A673 (cell line): ENCODE data around the gene NFKBIE.

ENCODE experiments used
- EZH2 ChIP-seq: fragments of 200-600 bp; sonication (generic); IDR thresholded peaks from 2 replicates; pipeline ENCODE4 v1.6.1; 2017; ENCODE audit warnings: borderline replicate concordance, low read depth, mild to moderate bottlenecking, mixed read lengths, antibody characterized with exemption, low read length; ENCODE audit not compliant: poor library complexity, severe bottlenecking
- TF ChIP-seq, protein P1 (sequence below): fragments of 300-800, 200-600 bp; sonication (generic); conservative IDR thresholded peaks from 2 replicates; pipeline ENCODE4 v1.5.1; 2017; ENCODE audit warnings: low read depth, mild to moderate bottlenecking, antibody characterized with exemption, low read length, moderate library complexity, mixed read lengths

DNA sequence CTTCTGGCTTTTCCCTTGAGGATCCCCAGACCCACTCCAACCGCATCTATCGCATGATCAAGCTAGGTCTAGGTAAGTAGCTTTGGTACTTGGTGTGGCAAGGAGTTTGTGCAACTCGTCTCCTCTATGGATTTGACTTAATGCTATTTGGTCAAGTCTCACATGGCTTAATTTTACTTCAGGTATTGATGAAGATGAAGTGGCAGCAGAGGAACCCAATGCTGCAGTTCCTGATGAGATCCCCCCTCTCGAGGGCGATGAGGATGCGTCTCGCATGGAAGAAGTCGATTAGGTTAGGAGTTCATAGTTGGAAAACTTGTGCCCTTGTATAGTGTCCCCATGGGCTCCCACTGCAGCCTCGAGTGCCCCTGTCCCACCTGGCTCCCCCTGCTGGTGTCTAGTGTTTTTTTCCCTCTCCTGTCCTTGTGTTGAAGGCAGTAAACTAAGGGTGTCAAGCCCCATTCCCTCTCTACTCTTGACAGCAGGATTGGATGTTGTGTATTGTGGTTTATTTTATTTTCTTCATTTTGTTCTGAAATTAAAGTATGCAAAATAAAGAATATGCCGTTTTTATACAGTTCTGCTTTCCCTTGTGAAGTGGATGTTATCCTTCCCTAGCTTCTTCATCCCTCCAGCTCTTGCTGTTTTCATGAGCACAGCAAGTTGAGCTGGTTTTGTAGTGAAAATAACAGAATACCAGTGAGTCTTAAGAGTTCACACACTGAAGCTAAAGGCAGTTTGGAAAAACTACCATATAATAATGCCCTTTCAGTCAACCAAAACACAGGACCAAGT, 11.8 kb downstream of the NFKBIE start:
- TF ChIP-seq, protein P1, sequence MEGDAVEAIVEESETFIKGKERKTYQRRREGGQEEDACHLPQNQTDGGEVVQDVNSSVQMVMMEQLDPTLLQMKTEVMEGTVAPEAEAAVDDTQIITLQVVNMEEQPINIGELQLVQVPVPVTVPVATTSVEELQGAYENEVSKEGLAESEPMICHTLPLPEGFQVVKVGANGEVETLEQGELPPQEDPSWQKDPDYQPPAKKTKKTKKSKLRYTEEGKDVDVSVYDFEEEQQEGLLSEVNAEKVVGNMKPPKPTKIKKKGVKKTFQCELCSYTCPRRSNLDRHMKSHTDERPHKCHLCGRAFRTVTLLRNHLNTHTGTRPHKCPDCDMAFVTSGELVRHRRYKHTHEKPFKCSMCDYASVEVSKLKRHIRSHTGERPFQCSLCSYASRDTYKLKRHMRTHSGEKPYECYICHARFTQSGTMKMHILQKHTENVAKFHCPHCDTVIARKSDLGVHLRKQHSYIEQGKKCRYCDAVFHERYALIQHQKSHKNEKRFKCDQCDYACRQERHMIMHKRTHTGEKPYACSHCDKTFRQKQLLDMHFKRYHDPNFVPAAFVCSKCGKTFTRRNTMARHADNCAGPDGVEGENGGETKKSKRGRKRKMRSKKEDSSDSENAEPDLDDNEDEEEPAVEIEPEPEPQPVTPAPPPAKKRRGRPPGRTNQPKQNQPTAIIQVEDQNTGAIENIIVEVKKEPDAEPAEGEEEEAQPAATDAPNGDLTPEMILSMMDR = peak; percentile 65
- no peak for TF ChIP-seq EZH2
